ENCODE data around the gene EXD1.
"Not testable (repeated sequence)": the region's sequence is repeated elsewhere in the genome, so short reads cannot be mapped to it uniquely, and the experiment has no call there.

Gene EXD1

DNA sequence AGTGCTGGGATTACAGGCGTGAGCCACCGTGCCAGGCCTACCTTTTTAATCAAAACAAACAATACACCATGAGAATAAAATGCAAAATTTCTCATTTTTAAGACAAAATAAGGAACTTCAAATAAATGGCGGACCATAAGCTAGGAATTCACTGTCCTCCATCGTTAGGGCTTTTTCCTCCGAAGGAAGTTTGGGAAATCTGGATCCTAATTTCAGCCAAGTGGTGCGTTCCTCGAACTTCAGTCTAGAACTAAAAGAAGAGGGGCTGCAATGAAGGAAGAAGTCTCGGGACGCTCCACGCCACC is 260 bp downstream of the EXD1 start:
- DNase-seq: no peak

DNA sequence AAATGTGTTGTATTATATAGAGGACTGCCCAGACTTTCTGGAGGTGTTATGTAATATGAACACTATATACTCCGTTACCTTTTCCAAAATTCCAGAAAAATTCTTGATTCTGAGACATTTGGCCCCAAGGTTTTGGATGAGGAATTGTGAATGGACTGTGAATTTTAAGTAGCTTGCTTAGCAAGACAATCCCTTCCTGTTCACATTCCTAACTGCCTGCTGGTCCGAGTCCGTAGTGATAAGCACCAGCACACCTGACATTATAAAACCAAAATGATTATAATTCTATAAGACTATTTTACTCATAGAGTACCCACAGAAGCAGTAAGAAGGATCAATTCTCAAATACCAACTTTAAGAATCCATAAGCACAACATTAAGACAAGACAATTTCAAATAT is 11.2 kb downstream of the EXD1 start:
- no peak for DNase-seq

DNA sequence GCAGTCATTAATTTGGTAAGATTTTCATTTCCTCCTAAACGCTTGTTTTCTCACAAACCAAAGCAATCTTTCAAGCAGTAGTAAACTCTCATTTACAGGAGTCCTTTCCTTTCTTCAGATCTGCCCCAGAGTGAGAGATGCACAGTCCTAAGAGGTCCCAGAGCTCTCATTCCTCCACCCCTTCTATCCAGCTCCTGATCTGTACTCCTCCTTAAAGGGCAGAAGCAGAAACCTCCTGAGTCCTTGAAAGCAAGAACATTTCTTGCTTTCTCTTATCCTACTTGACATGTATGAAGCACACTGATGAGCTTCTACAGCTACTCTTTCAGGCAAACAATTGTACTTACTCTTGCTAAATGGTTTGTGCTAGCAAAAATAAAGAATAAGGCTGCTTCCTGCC is 11.7 kb downstream of the EXD1 start:
- no peak for DNase-seq

DNA sequence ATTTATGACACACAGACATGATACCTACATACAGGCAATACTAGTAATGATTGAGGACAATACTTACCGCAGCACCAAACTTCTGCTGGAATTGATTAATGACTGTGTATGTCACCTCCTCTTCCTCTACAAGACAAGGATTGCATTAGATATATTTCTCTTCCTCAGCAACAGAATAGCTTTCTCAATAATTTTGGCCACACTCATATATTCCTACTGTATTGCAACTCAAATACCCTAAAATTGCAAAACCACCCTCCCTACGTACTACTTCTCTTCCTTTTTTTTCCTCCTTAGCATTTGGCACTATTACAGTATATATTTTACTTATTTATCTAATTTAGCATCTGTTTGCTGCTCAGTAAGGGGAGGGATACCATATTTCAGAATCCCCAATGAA is 14.8 kb downstream of the EXD1 start:
- no peak for DNase-seq

DNA sequence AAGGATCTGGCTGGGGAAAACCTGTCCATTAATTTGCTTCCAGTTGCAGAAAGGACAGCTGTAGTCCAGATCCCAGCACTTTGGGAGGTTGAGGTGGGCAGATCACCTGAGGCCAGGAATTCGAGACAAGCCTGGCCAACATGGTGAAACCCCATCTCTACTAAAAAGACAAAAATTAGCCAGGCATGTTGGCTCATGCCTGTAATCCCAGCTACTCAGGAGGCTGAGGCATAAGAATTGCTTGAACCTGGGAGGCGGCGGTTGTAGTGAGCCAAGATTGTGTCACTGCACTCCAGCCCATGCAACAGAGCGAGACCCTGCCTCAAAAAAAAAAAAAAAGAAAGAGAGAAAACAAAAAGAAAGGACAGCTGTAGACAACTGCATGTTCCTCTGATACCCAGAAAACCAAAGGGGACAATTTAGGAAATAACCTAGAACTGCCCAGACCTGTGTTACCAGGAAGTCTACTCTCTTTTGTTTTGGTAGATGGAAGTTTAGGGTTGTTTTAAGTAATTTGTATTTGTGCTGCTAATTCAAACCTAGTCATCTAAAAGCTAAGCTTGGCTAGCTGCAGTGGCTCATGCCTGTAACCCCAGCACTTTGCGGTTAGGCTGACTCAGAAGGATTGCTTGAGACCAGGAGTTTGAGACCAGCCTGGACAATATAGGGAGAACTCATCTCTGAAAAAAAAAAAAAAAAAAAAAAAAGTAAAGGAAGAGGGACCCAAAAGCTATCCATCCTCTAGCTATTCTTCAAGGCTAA is 22.7 kb downstream of the EXD1 start:
- no peak for DNase-seq

DNA sequence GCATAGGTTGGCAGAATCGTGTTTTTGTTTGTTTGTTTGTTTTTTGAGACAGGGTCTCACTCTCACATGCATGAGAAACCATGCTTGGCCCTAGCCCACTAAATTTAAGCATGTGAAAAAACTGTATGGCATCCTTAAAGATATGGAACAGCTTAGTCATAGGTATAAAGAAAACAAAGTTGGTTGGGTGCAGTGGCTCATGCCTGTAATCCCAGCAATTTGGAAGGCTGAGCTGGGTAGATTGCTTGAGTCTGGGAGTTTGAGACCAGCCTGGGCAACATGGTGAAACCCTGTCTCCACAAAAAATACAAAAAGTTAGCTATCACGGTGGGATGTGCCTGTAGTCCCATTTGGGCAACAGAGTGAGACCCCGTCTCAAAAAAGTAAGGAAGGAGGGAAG is 25.2 kb downstream of the EXD1 start:
- no peak for DNase-seq

DNA sequence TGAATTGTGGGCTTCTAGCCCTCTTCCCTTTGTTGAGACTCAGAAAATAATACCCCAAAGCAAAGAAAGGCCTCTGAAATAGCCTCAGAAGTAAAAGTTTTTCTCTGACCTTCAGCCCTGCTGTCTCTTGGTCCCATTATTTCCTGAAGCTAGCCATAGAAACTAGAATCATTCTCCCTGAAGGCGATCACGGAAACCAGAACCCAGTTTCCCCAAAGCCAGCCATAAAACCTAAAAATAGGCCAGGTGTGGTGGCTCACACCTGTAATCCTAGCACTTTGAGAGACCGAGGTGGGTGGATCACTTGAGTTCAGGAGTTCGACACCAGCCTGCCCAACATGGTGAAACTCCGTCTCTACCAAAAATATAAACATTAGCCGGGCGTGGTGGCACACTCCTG is 27.2 kb downstream of the EXD1 start:
- no peak for DNase-seq

DNA sequence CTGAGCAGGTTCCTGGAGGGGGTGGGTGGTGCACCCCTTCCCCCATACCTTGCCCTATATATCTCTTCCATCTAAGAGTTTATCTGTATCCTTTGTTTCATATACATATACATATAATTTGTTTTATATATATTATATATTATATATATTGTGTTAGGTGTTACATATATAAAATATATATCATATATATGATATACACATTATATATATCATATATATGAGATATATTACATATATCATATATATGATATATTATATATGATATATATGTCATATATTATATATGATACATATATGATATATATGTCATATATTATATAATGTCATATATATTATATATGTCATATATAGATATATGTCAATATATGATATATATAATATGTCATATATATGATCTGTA is 31.1 kb downstream of the EXD1 start:
- DNase-seq: no peak

DNA sequence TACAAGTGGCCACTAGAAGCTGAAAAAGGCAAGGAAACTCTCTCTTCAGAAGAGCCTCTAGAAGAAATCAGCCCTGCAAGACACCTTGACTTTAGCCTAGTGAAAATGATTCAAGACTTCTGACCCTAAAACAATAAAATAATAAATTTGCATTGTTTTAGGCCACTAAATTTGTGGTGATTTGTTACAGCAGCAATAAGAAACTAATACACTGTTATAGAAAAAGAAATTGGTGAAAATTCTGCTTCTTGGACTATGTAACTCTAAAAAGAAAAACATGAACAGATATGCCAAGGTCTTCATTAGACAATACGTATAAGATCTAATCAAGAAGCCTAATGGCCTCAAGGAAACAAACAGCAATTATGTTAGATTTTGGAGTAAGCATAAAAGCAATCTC is 36.1 kb downstream of the EXD1 start:
- no peak for DNase-seq

DNA sequence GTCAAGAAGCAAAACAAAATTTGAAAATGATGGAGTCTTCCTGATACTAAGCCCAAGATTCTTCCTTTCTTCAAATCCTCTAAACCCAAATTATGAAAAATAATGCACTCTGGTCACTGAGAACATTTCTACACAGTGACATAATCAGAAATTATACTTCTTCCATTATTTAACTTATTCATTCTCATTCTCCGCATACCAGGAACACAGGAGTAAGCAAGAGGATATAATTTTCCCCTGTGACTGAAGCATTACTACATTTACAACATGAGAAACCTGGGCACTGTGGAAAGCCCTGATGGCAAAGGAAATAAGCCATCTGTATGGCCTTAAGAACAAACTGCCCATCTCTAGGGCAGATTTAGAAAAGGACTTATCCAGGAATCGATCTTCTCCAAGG is 47.0 kb downstream of the EXD1 start:
- DNase-seq: no peak

DNA sequence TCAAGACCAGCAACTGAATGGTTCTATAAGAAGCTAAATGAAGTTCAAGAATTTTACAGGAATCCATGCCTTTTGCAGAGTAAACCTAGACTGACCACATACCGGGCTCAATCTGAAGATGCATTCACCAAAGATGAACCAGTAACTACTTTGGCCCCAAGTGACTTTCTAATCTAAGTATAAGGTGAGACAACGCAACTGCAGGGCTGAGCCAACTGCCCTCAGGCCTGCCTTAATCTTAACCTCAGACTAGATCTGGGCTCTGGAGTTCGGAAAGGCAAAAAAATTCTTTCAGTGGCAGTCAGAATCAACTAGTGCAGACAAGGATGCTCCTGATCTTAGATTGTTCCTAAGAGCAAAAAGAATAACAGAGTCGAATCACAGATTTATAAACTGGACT is 48.3 kb downstream of the EXD1 start:
- no peak for DNase-seq

DNA sequence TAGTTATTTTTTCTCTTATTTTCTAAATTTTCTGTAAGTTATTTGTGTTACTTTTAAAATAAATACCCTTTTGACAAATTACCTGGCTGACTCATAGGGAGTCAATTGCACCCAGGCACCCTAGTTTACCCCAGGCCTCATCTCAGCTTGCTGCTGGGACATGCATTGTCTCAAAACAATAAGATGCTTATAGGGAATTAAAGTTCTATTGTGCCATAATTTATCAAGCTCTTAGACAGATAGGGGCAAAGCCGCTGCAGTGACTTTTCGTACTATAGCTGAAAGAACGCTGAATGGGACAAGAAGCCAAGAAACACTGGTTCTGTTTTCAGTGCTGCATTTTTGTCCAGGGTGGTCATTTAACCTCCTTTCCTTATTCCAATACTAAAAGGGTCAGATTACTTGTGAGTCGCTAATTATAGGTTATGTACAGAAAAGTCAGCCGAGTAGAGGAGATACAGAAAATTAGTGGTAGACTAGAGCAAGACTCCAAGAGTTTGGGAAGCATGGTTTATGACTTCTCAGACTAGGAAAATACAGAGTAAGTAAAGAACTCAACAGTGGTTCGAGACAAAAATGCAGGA is 50.3 kb downstream of the EXD1 start:
- no peak for DNase-seq

DNA sequence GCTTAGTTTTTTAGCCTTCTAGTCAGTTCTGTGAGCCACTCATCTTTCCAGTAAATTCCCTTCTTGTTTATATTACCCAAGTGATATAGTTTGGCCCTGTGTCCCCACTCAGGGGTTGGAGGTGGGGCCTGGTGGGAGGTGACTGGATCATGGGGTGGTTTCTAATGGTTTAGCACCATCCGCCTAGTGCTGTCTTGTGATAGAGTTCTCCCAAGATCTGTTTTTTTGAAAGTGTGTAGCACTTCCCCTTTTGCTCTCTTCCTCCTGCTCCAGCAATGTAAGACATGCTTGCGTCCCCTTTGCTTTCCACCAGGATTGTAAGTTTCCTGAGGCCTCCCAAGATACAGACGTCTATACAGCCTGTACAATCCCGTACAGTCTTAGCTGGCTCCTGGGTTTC is 60.8 kb downstream of the EXD1 start:
- no peak for DNase-seq

DNA sequence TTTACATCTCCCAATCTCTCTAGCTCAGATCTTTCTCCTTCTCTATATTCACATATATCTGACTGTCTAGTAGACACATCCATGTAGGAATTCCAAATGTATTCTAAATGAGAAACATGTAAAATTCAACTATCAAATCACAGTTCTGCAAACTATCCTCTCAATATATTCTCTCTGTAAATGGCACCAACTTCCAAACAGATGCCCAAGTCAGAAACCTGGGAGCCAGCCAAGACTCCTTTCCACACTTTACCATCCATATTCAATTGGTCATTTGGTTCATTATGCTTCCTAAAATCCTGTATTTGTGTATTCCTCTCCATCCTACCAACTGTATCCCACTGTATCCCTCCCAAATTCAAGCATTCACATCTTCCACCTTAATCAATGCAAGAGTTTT is 61.5 kb downstream of the EXD1 start:
- no peak for DNase-seq

DNA sequence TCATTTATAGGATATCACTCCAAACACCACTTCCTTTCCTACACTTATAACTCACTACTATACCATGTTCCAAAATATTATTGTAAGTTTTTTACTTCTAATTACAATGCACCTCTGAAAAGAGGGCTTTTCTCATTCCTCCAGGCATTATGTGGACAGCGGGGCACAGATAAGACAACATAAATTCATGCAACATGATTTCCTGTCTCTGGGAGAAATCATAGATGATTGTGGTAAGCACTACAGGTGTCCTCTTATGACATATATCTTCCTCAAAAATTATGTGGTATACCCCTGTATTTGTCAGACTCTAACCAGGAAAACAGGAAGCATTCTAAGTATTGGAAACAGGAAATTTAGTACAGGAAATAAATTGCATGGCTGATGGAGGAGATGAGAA is 68.8 kb downstream of the EXD1 start:
- DNase-seq: no peak

DNA sequence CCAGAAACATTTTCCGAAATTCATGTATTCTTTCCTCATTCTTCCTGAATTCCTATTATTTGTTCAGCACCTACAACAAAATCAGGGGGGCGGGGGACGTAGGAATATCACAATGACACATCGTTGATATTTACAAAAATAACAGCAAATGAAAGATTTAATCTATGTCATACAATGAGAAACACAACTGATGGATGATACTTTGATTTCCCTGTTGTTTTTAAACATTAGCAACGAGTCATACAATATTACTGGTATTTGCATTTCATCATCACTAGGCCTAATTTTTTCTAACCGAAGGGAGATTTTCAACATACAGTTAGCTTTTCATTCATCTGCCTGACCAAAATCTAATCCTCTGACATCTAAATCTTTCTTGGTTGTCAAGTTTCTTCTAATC is 69.2 kb downstream of the EXD1 start:
- no peak for DNase-seq

DNA sequence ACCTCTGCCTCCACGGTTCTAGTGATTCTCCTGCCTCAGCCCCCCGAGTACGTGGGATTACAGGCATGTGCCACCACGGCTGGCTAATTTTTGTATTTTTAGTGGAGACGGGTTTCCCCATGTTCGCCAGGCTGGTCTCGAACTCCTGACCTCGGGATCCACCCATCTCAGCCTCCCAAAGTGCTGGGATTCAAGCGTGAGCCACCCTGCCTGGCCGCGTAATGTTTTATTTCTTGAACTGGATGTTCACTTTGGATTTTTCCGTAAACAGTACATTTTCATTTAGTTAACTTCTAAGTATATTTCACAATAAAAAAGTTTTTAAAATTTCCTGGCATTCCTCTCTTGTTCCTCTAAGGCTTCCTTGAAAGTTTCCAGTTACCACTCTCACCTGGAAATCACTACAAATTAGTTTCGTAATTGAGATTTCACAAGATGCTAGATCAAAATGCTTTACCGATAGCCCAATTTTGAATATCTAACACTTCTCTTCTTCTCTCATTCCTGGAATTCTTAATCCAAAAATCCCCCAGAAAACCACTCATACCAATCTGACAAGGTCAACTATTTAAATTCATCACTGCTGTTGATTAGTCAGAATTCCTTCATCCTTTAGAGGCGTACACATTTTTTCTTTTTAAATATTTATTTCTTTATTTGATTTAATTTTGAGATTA is 69.8 kb downstream of the EXD1 start:
- no peak for DNase-seq

DNA sequence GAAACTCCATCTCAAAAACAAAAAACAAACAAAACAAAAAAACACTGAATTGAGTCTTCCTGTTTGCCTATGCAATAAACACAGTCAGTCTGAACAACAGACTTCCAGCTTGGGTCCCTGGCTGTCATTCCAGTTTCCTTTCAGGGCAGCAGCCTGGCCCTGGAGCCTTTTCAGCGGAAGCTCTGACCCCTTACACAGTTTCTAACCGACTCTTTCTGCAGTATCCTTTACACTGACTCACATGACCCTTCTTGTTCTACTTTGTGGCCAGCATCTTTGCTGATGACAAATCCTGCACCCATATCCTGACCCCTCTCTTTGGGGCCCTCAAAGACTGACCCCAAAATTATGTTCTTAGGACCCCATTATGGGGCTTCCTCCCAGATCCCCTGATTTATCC is 76.1 kb downstream of the EXD1 start:
- no peak for DNase-seq

DNA sequence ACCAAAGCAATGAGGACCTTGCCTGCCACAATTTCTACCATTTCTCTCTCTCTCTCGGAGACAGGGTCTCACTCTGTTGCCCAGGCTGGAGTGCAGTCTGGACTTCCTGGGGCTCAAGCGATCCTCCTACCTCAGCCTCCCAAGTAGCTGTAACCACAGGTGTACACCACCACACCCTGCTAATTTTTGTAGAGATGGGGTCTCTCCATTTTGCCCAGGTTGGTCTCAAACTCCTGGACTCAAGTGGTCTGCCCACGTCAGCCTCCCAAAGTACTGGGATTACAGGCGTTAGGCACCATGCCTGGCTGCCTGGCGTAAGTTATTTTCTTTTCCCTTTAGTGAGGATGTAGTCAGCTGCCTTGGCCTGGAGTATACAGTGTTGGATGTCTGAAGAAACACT is 76.8 kb downstream of the EXD1 start:
- DNase-seq: no peak

DNA sequence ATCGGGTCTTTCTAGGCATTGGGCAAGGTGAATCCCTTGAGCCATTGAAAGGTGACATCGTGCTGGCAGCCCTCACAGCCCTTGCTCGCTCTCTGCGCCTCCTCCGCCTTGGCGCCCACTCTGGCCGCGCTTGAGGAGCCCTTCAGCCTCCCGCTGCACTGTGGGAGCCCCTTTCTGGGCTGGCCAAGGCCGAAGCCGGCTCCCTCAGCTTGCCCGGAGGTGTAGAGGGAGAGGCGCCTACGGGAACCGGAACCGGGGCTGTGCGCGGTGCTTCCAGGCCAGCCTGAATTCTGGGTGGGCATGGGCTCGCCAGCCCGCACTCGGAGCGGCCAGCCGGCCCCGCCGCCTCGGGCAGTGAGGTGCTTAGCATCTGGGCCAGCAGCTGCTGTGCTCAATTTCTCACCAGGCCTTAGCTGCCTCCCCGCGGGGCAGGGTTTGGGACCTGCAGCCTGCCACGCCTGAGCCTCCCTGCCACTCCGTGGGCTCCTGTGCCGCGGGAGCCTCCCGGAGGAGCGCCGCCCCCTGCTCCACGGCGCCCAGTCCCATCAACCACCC is 79.0 kb downstream of the EXD1 start:
- no peak for DNase-seq

DNA sequence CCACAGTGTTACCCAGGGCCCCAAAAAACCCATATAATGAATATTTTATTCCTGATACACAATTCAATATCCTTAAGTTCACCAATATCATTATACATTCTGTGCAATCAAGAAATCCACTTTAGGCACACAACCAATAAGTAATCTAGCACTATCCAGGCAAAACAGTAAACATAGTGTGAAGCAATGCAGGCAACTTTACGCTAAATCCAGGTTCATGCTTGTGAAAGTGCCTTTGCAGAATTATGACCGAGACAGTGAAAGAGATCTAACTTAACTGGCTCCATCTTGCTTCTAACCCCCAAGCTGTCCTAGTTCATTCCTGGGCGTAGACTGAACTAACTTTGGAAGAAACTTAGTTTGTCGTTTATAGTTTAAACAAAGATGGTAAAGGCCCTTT is 80.3 kb downstream of the EXD1 start:
- DNase-seq: no peak

DNA sequence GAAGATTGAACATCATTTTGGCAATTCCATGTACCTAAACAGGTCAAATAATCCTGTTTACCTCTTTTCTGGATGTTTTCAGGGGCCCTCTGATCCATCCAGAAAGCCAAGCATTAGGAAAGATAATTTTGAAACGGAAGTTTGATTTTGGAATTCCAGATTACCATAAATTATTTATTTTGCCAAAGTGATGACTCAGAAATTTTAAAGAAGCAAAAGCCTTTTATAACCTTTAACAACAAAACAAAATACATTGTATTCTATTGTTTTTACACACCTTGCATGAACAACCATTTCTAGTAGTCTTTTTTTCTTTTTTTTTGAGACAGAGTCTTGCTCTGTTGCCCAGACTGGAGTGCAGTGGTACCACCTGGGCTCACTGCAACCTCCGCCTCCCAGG is 82.5 kb downstream of the EXD1 start:
- DNase-seq: no peak

DNA sequence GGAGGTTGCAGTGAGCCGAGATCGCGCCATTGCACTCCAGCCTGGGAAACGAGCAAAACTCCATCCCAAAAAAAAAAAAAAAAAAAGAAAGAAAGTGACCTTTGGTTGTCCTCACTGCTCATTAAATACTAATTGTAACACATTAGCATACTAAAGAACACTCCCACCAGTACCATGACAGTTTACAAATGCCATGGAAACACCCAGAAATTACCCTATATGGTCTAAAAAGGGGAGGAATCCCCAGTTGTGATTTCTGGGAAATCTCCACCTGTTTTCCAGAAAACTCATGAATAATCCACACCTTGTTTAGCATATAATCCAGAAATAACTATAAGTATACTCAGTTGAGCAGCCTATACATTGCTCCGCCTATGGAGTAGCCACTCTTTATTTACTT is 90.9 kb downstream of the EXD1 start:
- DNase-seq: no peak

DNA sequence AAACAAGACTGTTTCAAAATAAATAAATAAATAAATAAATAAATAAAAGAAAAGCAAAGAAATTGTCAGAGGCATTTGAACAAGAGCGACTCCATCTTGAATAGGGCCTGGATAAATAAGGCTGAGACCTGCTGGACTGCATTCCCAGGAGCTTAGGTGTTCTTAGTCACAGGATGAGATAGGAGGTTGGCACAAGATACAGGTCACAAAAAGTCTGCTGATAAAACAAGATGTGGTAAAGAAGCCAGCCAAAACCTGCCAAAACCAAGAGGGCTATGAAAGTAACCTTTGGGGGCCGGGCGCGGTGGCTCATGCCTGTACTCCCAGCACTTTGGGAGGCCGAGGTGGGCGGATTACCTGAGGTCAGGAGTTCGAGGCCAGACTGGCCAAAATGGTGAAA is 91.4 kb downstream of the EXD1 start:
- DNase-seq: not testable (repeated sequence)

DNA sequence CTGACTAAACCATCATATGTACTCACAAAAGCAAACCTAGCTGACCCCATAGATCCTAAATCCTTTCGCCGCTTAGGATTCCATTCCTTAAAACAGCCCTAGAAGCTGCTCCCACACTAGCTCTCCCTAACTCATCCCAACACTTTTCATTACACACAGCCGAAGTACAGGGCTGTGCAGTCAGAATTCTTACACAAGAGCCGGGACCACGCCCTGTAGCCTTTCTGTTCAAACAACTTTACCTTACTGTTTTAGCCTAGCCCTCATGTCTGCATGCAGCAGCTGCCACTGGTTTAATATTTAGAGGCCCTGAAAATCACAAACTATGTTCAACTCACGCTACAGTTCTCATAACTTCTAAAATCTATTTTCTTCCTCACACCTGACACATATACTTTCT is 95.0 kb downstream of the EXD1 start:
- not testable (repeated sequence) for DNase-seq
